Measurements from ENCODE around the gene MLLT10. TPM values are rescaled to one million over a fixed set of nuclear protein-coding genes. Genes with fewer than 3 reads are reported as not detected.

Gene MLLT10
- total and polyA plus RNA-seq, 9 of the 15 experiments (the other 6 are each of a cell fraction or from before 2014, with no cell fraction given) = 18.8 to 81.4 (median 64.2) TPM

GRCh38 chr10:21722209-21722608, 188.2 kb downstream of the MLLT10 start:
- 0 out of 3 replicates have a peak, but pooled peaks cover 7% of the 10 kb centered on the region for H3K79me2 ChIP-seq (ENCODE audit: control insufficient read depth, insufficient read depth, low read length)
- peaks cover 42% of the 10 kb centered on the region for H3K36me3 ChIP-seq (ENCODE audit: control insufficient read depth, insufficient read depth, low read length)
- DNase-seq (ENCODE audit: extremely low read depth in 1 of 4, low spot score in 3 of 4) (no peak), ATAC-seq (no peak), FAIRE-seq (no peak)
- no peak overlapping the region for H3K27ac ChIP-seq (ENCODE audit: extremely low read depth, low read depth, low read length)
- H3K27me3 ChIP-seq (ENCODE audit: control insufficient read depth in 2 of 2, insufficient read depth in 2 of 2, low read length in 2 of 2) = no peaks in the 10 kb centered on the region
- WGBS (ENCODE audit: insufficient coverage, low coverage, missing lambda C conversion rate) = 89% methylated on average over 2 of the region's 2 CpGs
- 0 out of 2 replicates have a peak, but pooled peaks cover 5% of the 10 kb centered on the region for H4K20me1 ChIP-seq (replicated peaks; ENCODE audit: control insufficient read depth, insufficient read depth, low read length)
- no peak overlapping the region for H3K4me3 ChIP-seq
- H2AFZ ChIP-seq (ENCODE audit: low read depth, low read length) = no peak overlapping the region
- no TSS peak for BruUV-seq (replicated peaks)
- H3K9me1 ChIP-seq (ENCODE audit: control insufficient read depth, insufficient read depth, low read length) = no peaks in the 10 kb centered on the region
- no peak overlapping the region for H3K9ac ChIP-seq (ENCODE audit: insufficient read depth in 1 of 2, low read depth in 2 of 2, low read length in 2 of 2)
- ChIA-PET POLR2A (no interaction called here), CTCF (ENCODE audit: low intra/inter-chr PET ratio) (no interaction called here)
- no peak overlapping the region for H3K4me2 ChIP-seq (ENCODE audit: insufficient read depth, low read length)
- no peaks in the 10 kb centered on the region for H3K9me3 ChIP-seq (replicated peaks; ENCODE audit: control insufficient read depth, insufficient read depth, low read depth, low read length)
- in situ Hi-C loops (cut with MboI) = no loop called here
- intact Hi-C loops (cut with micrococcal nuclease) = loop anchor here (10.0 kb wide), 1 partner anchor 97 kb away; no protein-coding TSS in a partner anchor
- peaks cover 0 to 20% of the 10 kb centered on the region in 2 experiments; a peak in 3 of 5 replicates for H3K4me1 ChIP-seq (replicated peaks in 1 of 2; ENCODE audit: control insufficient read depth in 2 of 2, insufficient read depth in 2 of 2, low read length in 2 of 2)
- no peak for TF ChIP-seq TCF7L2 (IDR thresholded peaks at IDR 0.05; ENCODE audit: low read depth, low read length)
- no peak for TF ChIP-seq REST (IDR thresholded peaks at IDR 0.05; ENCODE audit: borderline replicate concordance)
- no peak for TF ChIP-seq REST (CRISPR knock-in tag; IDR thresholded peaks at IDR 0.05; ENCODE audit: low read depth)
- TF ChIP-seq CREB5 (CRISPR knock-in tag; IDR thresholded peaks at IDR 0.05) = no peak
- TF ChIP-seq NCOA2 (IDR thresholded peaks at IDR 0.05; ENCODE audit: partially characterized antibody in 2 of 2) = no peak
- TF ChIP-seq CTCF (IDR thresholded peaks at IDR 0.05 in 2 of 3, conservative IDR thresholded peaks at IDR 0.05 in 1 of 3; ENCODE audit: insufficient read depth in 2 of 3, low read depth in 1 of 3, low read length in 3 of 3) = no peak
- TF ChIP-seq SIX5 (IDR thresholded peaks at IDR 0.05; ENCODE audit: borderline replicate concordance in 1 of 2, insufficient read depth in 1 of 2, low read depth in 1 of 2, low read length in 2 of 2) = no peak
- no peak for TF ChIP-seq RFX1 (IDR thresholded peaks at IDR 0.05)
- peak; percentile 20; the same call in 1 of the 2 replicates for TF ChIP-seq C11orf30 (IDR thresholded peaks at IDR 0.05; ENCODE audit: low read depth)
- no peak for TF ChIP-seq ELF2 (CRISPR knock-in tag; IDR thresholded peaks at IDR 0.05)
- no peak for TF ChIP-seq PCBP1 (IDR thresholded peaks at IDR 0.05; ENCODE audit: low read depth, low read length, poor library complexity, severe bottlenecking)
